GM20000 (cell line): Measurements from ENCODE around the gene RPN1.

Experiments used
- DNase-seq: peaks from one replicate; pipeline ENCODE4 v3.0.0; 2012; ENCODE audit warnings: low spot score
- TF ChIP-seq, protein P1 (sequence below): IDR thresholded peaks from 2 replicates; pipeline ENCODE4 v1.5.1; 2012; ENCODE audit warnings: mild to moderate bottlenecking, control low read depth; ENCODE audit errors: extremely low read depth, missing control alignments

The RPN1 gene

DNA sequence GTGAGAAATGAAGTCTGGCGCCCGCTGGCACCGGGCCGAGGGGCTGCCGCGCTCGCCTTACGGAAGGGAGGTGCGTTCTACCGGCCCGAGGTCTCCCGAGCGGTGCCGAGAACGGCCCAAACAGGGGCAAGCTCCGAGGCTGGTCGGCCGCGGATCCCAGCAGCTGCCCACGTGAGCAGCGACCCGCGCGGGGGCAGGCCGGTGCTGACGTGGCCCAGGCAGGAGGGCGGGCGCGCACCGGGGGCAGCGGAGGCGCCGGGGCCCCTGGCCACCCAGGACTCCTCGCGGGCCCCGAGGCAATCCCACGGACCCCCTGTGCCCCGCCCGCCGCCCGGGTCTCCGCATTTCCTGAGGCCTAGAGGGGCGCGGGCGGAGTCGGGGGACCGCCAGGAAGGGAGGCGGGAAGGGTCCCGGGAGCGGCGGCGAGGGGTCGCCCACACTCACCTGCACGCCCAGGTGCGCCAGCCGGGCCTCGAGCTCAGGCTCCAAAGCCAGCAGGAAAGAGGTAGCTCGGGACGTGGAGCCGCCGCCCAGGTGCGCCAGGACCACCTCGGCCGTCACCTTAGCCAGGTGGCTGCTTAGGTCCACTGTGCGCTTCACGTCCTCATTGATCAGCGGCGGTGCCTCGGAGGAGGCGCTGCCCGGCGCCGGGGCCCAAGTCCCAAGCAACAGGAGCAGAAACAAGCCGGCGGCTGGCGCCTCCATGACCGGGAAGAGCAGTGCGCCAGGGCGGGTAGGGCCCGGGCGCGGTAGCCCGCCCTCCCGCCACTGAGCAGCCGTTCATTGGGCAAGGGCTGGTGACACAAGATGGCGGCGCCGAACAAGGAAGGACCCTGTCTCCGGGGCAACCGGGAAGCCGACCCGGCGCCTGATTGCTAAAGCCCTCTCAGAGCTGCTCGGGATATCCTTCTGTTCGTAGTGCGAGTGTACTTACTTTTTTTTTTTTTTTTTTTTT, at the start of gene RPN1:
Gene RPN1, minus strand, starts transcription at position 723 of the 955 bp plus-strand sequence. Its CDS starts 18 bp downstream, at position 705.
- peak; percentile 97 for DNase-seq
- TF ChIP-seq, protein P1, sequence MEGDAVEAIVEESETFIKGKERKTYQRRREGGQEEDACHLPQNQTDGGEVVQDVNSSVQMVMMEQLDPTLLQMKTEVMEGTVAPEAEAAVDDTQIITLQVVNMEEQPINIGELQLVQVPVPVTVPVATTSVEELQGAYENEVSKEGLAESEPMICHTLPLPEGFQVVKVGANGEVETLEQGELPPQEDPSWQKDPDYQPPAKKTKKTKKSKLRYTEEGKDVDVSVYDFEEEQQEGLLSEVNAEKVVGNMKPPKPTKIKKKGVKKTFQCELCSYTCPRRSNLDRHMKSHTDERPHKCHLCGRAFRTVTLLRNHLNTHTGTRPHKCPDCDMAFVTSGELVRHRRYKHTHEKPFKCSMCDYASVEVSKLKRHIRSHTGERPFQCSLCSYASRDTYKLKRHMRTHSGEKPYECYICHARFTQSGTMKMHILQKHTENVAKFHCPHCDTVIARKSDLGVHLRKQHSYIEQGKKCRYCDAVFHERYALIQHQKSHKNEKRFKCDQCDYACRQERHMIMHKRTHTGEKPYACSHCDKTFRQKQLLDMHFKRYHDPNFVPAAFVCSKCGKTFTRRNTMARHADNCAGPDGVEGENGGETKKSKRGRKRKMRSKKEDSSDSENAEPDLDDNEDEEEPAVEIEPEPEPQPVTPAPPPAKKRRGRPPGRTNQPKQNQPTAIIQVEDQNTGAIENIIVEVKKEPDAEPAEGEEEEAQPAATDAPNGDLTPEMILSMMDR: no peak

DNA sequence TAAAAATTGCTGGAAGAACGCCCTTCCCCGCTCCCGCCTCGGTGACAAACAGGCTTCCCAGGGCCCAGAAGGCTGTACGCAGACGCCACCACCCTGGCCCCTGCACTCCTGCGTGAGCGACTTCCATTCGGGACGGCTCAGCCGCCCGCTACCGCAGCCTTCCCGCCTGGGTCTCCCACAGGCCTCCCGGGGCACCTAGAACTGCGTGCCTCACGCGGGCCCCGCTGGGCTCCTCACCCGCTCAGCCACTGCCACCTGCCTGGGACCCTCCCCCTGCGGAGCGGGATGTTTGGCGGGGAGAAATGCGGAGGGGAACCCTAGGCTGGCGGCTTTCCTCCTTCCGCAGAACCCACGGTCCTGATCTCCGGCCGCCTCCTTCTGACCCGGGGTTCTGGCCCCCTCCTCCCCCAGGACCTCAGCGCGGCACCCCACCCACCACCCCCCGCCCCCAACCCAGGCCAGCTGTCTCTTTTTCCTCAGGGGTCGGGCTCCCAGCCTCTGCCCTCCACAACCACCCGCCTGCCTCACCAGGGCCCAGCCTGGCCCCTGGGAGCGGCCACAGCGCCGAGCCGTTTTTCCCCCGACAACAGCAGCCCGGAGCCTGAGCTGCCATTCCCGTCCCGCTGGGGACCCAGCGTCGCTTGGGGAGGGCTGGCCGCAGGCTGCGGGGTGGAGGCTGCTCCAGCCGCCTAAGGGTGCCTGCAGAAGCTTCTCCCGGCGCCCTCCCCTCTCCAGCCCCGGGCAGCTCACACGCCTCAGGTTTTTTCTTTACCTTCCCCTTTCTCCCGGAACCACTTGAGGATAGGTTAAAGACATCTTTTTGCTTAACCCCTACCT, 47.8 kb upstream of the RPN1 start:
- peak; percentile 43 for DNase-seq
- TF ChIP-seq, protein P1: no peak

DNA sequence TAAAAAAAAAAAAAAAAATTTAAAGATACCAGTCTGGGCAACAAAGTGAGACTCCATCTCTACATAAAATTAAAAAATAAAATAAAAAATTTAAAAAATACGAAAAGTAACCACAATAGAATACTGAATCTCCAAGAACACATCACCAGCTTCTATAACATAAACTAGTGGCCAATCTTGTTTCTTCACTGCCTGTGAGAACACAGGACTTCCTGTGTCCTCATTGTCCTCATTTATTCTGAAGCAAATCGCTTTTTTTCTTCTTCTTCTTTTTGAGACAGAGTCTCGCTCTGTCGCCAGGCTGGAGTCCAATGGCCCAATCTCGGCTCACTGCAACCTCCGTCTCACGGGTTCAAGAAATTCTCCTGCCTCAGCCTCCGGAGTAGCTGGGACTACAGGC, 46.7 kb upstream of the RPN1 start:
- no peak for DNase-seq
- TF ChIP-seq, protein P1: no peak

DNA sequence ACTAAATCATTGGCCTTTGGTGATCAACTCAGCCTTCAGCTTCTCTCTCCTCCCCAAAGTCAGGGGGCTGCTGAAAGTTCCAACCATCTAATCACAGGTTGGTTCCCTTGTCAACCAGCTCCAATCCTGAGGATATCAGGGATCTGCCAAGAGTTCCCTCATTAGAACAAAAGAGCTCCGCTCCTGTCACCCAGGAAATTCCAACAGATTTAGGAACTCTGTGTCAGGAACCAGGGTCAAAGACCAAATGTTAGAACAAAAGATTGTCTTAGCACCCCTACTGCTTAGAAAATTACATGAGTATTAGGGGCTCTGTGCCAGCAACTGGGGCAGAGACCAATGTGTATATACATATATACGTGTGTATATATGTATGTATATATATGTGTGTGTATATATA, 43.1 kb upstream of the RPN1 start:
- TF ChIP-seq, protein P1: no peak
- no peak for DNase-seq

DNA sequence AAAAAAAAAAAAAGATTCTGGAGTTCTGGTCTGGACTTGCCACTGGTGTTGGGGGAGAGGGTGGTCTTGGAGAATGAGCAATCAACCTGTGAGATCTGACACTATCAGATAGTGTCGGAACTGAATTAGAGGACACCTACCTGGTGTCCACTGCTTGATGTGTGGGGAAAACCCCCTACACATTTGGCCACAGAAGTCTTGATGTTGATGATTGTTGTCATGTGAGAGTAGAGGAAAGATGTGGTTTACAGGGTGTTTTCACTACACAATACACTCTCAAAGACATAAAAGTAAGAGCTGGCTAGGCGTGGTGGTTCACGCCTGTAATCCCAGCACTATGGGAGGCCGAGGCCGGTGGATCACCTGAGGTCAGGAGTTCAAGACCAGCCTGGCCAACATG, 38.4 kb upstream of the RPN1 start:
- TF ChIP-seq, protein P1: no peak
- no peak for DNase-seq

DNA sequence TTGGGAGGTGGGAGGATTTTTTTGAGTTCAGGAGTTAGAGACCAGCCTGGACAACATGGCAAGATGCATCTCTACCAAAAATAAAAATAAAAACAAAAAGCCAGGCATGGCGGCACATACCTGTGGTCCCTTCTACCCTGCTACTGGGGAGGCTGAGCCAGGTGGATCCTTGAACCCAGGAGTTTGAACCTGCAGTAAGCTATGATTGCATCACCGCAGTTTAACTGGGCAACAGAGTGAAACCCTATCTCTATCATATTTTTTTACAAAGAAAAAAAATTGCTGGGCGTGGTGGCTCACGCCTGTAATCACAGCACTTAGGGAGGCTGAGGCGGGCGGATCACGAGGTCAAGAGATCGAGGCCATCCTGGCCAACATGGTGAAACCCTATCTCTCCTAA, 35.8 kb upstream of the RPN1 start:
- DNase-seq: no peak
- TF ChIP-seq, protein P1: no peak
